Measurements from ENCODE around the gene COA8. TPM values are rescaled to one million over a fixed set of nuclear protein-coding genes. Genes with fewer than 3 reads are reported as not detected.

The COA8 gene
- total and polyA plus RNA-seq, 2 of the 8 experiments (the other 6 are each of a cell fraction or from before 2014, with no cell fraction given): 7.1 to 35.5 TPM

DNA sequence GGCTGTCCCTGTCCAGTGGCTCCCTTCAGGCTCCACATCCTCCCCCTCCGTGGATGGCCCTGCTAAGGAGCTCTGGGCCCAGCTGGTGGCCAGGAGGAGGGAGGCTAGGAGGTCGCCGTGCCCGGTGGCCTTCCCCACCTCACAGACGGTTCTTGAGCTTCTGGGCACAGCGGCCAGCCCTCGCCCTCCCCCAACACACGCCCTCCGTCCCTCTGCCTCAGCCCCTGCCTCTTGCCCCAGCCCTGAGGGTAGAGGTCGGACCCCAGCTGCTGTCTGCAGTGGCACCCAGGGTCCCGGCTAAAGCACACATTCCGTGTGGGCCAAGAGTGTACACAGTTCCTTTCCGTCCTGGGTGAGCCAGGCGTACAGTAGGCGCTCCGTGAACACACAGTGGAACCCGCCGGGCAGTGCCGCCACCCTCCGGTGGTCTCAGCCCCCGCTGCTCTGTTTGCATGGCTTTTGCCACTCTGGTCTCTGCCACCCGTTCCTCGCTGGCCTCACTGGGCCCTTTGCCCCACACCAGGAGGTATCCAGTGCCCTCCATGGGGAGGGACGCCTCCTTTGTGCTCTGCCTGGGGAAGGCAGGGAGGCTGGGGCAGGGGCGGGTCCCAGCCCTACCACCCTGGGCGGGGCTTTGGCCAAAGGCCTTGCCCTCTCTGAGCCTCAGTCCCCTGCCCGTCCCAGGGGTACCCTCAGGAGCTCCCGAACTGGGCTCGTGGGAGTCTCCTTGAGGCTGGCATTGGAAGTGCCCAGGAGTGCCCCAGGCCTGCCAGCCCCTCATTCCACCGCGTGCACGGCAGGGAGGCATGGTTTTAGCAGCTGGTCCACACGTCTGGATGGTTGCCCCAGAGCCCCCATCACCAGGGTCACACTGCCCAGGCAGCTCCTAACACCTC is 20.8 kb upstream of the COA8 start (continued):
- no peak for TF ChIP-seq EGR1 (IDR thresholded peaks at IDR 0.05; ENCODE audit: borderline replicate concordance, low read depth, low read length)
- TF ChIP-seq EP300 (IDR thresholded peaks at IDR 0.05; ENCODE audit: borderline replicate concordance in 1 of 2, low read depth in 2 of 2, low read length in 2 of 2): no peak
- no peak for TF ChIP-seq TEAD4 (IDR thresholded peaks at IDR 0.05; ENCODE audit: low read depth, low read length)
- TF ChIP-seq, protein P1, sequence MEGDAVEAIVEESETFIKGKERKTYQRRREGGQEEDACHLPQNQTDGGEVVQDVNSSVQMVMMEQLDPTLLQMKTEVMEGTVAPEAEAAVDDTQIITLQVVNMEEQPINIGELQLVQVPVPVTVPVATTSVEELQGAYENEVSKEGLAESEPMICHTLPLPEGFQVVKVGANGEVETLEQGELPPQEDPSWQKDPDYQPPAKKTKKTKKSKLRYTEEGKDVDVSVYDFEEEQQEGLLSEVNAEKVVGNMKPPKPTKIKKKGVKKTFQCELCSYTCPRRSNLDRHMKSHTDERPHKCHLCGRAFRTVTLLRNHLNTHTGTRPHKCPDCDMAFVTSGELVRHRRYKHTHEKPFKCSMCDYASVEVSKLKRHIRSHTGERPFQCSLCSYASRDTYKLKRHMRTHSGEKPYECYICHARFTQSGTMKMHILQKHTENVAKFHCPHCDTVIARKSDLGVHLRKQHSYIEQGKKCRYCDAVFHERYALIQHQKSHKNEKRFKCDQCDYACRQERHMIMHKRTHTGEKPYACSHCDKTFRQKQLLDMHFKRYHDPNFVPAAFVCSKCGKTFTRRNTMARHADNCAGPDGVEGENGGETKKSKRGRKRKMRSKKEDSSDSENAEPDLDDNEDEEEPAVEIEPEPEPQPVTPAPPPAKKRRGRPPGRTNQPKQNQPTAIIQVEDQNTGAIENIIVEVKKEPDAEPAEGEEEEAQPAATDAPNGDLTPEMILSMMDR (IDR thresholded peaks at IDR 0.05; ENCODE audit: control extremely low read depth in 1 of 3, insufficient read depth in 1 of 3, low read depth in 1 of 3, low read length in 3 of 3): peak in 1 of 3 experiments; percentile 33; a peak in 2 of 4 replicates
- TF ChIP-seq CBX5 (IDR thresholded peaks at IDR 0.05; ENCODE audit: low read depth, low read length): no peak
- no peak for TF ChIP-seq HDAC2 (IDR thresholded peaks at IDR 0.05; ENCODE audit: borderline replicate concordance in 1 of 2, low read depth in 2 of 2, low read length in 2 of 2)
- TF ChIP-seq MAX (IDR thresholded peaks at IDR 0.05): no peak
- no peak for TF ChIP-seq CTBP2 (IDR thresholded peaks at IDR 0.05; ENCODE audit: borderline replicate concordance, insufficient read depth, insufficient read length, low read length)
- no peak for TF ChIP-seq SRF (IDR thresholded peaks at IDR 0.05; ENCODE audit: low read depth, low read length)
- no peak for TF ChIP-seq JUN (IDR thresholded peaks at IDR 0.05; ENCODE audit: low read depth, low read length)

All from H1 (cell line).